Measurements from ENCODE around the gene ZBED4.

- no peak for TF ChIP-seq POLR2AphosphoS5 (IDR thresholded peaks at IDR 0.05; ENCODE audit: low read depth, low read length)
- TF ChIP-seq SPI1 (IDR thresholded peaks at IDR 0.05; ENCODE audit: low read depth, low read length) = no peak
These were observed 28.2 kb downstream of the ZBED4 start for GRCh38 chr22:49881856-49882255.

Measured in GM12891 (cell line).